Activated CD8-positive, alpha-beta T cell treated with anti-CD3 and anti-CD28 coated beads for 36 hours (primary cell): ENCODE measurements around the gene DECR2. TPM values are rescaled to one million over a fixed set of nuclear protein-coding genes. Genes with fewer than 3 reads are reported as not detected.

Experiments
- ATAC-seq: fragments of 200-7000 bp; cut with Tn5 transposase; one replicate; pipeline ENCODE4 v1.10.0; 2021; ENCODE audit warnings: mild to moderate bottlenecking, moderate library complexity
- CTCF ChIA-PET: fragments of 350-600 bp; sonication (Branson Sonifier 250); formaldehyde crosslinking; loops from one replicate; lab custom pipeline; 2021; ENCODE audit warnings: antibody characterized with exemption; lab: Charles Lee
- POLR2A ChIA-PET: fragments of 350-600 bp; sonication (Branson Sonifier 250); formaldehyde crosslinking; loops from one replicate; lab custom pipeline; 2021; ENCODE audit warnings: antibody characterized with exemption; lab: Charles Lee
- DNase-seq: peaks from one replicate; pipeline ENCODE4 v3.0.0-alpha.2; 2020
- H3K27ac Mint-ChIP-seq: one replicate; pipeline ENCODE4 v1.8.0; 2021; ENCODE audit warnings: mild to moderate bottlenecking, mixed read lengths
- H3K27me3 Mint-ChIP-seq: one replicate; pipeline ENCODE4 v1.8.0; 2021; ENCODE audit warnings: mixed read lengths
- H3K36me3 Mint-ChIP-seq: one replicate; pipeline ENCODE4 v1.8.0; 2021; ENCODE audit warnings: low read depth, mixed read lengths
- H3K4me1 Mint-ChIP-seq: one replicate; pipeline ENCODE4 v1.8.0; 2021; ENCODE audit warnings: low read depth, mixed read lengths
- H3K4me3 Mint-ChIP-seq: one replicate; pipeline ENCODE4 v1.8.0; 2021; ENCODE audit warnings: mild to moderate bottlenecking, moderate library complexity, mixed read lengths
- H3K9me3 Mint-ChIP-seq: one replicate; pipeline ENCODE4 v1.8.0; 2021; ENCODE audit warnings: mixed read lengths
- CTCF ChIP-seq: fragments of 200-600 bp; IDR thresholded peaks from one replicate; pipeline ENCODE4 v1.8.0; 2022; ENCODE audit warnings: antibody characterized with exemption, mild to moderate bottlenecking
- intact Hi-C: fragments of 100-400 bp; cut with micrococcal nuclease; formaldehyde crosslinking; loops from one replicate; pipeline ENCODE4 v1.10.0; 2022
- total RNA-seq, 2 experiments: library from RNA; stranded (reverse); gene quantifications; one replicate each; pipeline ENCODE4 v1.2.3, GENCODE V29; 2021

The DECR2 gene
- total RNA-seq, 2 experiments from 2014 or later, result 9.7 to 10.0 TPM

GRCh38 chr16:450785-451512 lies 49.3 kb downstream of the DECR2 start:
- ChIA-PET POLR2A (no interaction called here), CTCF (no interaction called here)
- Mint-ChIP-seq H3K9me3 (no peaks in the 10 kb centered on the region), H3K4me1 (peaks cover 5% of the 10 kb centered on the region), H3K4me3 (no peak overlapping the region), H3K36me3 (no peaks in the 10 kb centered on the region), H3K27me3 (no peaks in the 10 kb centered on the region), H3K27ac (no peak overlapping the region)
- no peak for TF ChIP-seq CTCF
- intact Hi-C loops, result no loop called here
- DNase-seq, result no peak
- no peak for ATAC-seq

DNA sequence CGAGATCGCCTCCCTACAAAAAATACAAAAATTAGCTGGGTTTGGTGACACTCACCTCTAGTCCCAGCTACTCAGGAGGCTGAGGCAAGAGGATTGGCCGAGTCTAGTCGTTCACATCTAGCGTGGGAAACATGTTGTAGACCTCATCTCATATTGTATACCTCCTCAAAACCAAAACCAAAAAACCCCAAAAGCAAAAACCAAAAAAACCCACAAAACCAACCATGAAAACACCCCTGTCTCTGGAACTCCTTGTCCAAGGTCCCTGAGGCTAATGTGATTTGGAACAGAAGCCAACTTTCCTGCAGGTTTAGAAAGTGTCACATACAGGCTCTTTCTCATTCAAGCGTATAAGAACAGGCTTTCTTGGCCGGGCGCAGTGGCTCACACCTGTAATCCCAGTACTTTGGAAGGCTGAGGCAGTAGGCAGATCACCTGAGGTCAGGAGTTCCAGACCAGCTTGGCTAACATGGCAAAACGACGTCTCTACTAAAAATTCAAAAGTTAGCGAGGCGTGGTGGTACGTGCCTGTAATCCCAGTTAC lies 52.8 kb downstream of the DECR2 start:
- ATAC-seq (no peak), DNase-seq (no peak)
- intact Hi-C loops, result no loop called here
- Mint-ChIP-seq H3K27me3 (no peaks in the 10 kb centered on the region), H3K4me1 (peaks cover 5% of the 10 kb centered on the region), H3K4me3 (no peak overlapping the region), H3K36me3 (no peaks in the 10 kb centered on the region), H3K9me3 (no peaks in the 10 kb centered on the region), H3K27ac (no peak overlapping the region)
- POLR2A ChIA-PET, result interaction anchor here (0.7 to 1.1 kb wide), 2 partner anchors 74 to 195 kb away, joined by 3 read pairs; no protein-coding TSS in a partner anchor
- CTCF ChIA-PET, result no interaction called here
- TF ChIP-seq CTCF, result no peak

GRCh38 chr16:455453-455852 lies 53.8 kb downstream of the DECR2 start:
- peaks cover 5% of the 10 kb centered on the region for H3K4me1 Mint-ChIP-seq
- intact Hi-C loops, result no loop called here

GRCh38 chr16:456891-457483 lies 55.3 kb downstream of the DECR2 start:
- Mint-ChIP-seq H3K27me3 (no peaks in the 10 kb centered on the region), H3K36me3 (no peaks in the 10 kb centered on the region), H3K27ac (no peak overlapping the region), H3K9me3 (no peaks in the 10 kb centered on the region), H3K4me1 (peaks cover 5% of the 10 kb centered on the region), H3K4me3 (no peak overlapping the region)
- TF ChIP-seq CTCF, result no peak
- ChIA-PET CTCF (interaction anchor here (1.0 kb wide), 1 partner anchor 38 kb away, joined by 3 read pairs; no protein-coding TSS in a partner anchor), POLR2A (no interaction called here)
- DNase-seq (no peak), ATAC-seq (no peak)
- intact Hi-C loops, result no loop called here

More at GRCh38 chr16:455453-455852, 53.8 kb downstream of the DECR2 start:
- Mint-ChIP-seq H3K36me3 (no peaks in the 10 kb centered on the region), H3K27ac (no peak overlapping the region), H3K27me3 (no peaks in the 10 kb centered on the region), H3K9me3 (no peaks in the 10 kb centered on the region), H3K4me3 (no peak overlapping the region)
- no peak for DNase-seq
- ChIA-PET POLR2A (no interaction called here), CTCF (no interaction called here)
- no peak for TF ChIP-seq CTCF
- ATAC-seq, result no peak
